Naive B cell (primary cell): ENCODE results near the gene MYOZ2. TPM values are rescaled to one million over a fixed set of nuclear protein-coding genes. Genes with fewer than 3 reads are reported as not detected.
A peak's percentile ranks its signal among the peaks of the same experiment; 100 is the strongest.

Experiments used
- ATAC-seq, 2 donors: fragments of 150-1000 bp; cut with Tn5 transposase; 2 replicates each; pipeline ENCODE4 v1.10.0; 2021; ENCODE audit warnings: low read depth in 2 of 2, mild to moderate bottlenecking in 2 of 2, moderate library complexity in 2 of 2
- DNase-seq: peaks from one replicate; pipeline ENCODE4 v3.0.0; 2022
- H3K27ac Mint-ChIP-seq, 6 donors: one replicate each; pipeline ENCODE4 v1.8.0; 2020 to 2022; ENCODE audit warnings: mild to moderate bottlenecking in 6 of 6, mixed read lengths in 6 of 6, moderate library complexity in 5 of 6, inconsistent platforms in 2 of 6
- H3K27me3 Mint-ChIP-seq, 3 donors: one replicate each; pipeline ENCODE4 v1.8.0; 2021 to 2022; ENCODE audit warnings: mixed read lengths in 3 of 3, mild to moderate bottlenecking in 1 of 3
- H3K36me3 Mint-ChIP-seq, 2 donors: one replicate each; pipeline ENCODE4 v1.8.0; 2020 to 2022; ENCODE audit warnings: mixed read lengths in 2 of 2, inconsistent platforms in 1 of 2, mild to moderate bottlenecking in 1 of 2
- H3K4me1 Mint-ChIP-seq, 3 donors: one replicate each; pipeline ENCODE4 v1.8.0; 2020 to 2022; ENCODE audit warnings: mixed read lengths in 3 of 3, inconsistent platforms in 1 of 3, mild to moderate bottlenecking in 1 of 3, moderate library complexity in 1 of 3
- H3K4me3 Mint-ChIP-seq, 8 donors: one replicate each; pipeline ENCODE4 v1.8.0; 2020 to 2022; ENCODE audit warnings: mild to moderate bottlenecking in 8 of 8, mixed read lengths in 8 of 8, moderate library complexity in 8 of 8, inconsistent platforms in 2 of 8
- H3K9me3 Mint-ChIP-seq, 7 donors: one replicate each; pipeline ENCODE4 v1.8.0; 2020 to 2022; ENCODE audit warnings: mixed read lengths in 7 of 7, mild to moderate bottlenecking in 5 of 7, inconsistent platforms in 2 of 7, moderate library complexity in 1 of 7
- polyA plus RNA-seq, 6 donors: library from polyadenylated mRNA; unstranded; fragments of 300-500 nt; fragmentation: Illumina TruSeq; gene quantifications; one replicate each; pipeline ENCODE4 v1.2.3, GENCODE V29; 2021; ENCODE audit warnings: low read depth in 6 of 6

MYOZ2 gene
- not detected for polyA plus RNA-seq

GRCh38 chr4:119135721-119136121 is at the start of gene MYOZ2:
Gene MYOZ2, plus strand, starts transcription at chr4:119135832. Its CDS starts 694 bp downstream, at chr4:119136526.
- peaks cover 14 to 24% (median 16%) of the 10 kb centered on the region in 3 donors for H3K4me1 Mint-ChIP-seq
- DNase-seq = no peak
- H3K4me3 Mint-ChIP-seq = peak within 1 kb of the TSS in 2 of 8 donors; percentile 21 to 37
- no peak within 1 kb of the TSS for H3K27ac Mint-ChIP-seq
- no peaks in the 10 kb centered on the region for H3K9me3 Mint-ChIP-seq
- H3K36me3 Mint-ChIP-seq = no peaks in the 10 kb centered on the region
- peaks cover 0 to 3% (median 0%) of the 10 kb centered on the region in 3 donors for H3K27me3 Mint-ChIP-seq
- ATAC-seq = no peak

GRCh38 chr4:119087121-119087520 is 48.5 kb upstream of the MYOZ2 start:
- Mint-ChIP-seq H3K4me1 (peaks cover 6 to 18% (median 8%) of the 10 kb centered on the region in 3 donors), H3K27ac (no peak overlapping the region), H3K27me3 (peaks cover 0 to 10% (median 10%) of the 10 kb centered on the region in 3 donors), H3K36me3 (no peaks in the 10 kb centered on the region), H3K4me3 (no peak overlapping the region), H3K9me3 (peaks cover 0 to 11% (median 0%) of the 10 kb centered on the region in 7 donors)
- ATAC-seq (no peak), DNase-seq (no peak)

- DNase-seq = no peak
- no peak overlapping the region for H3K4me3 Mint-ChIP-seq
- H3K9me3 Mint-ChIP-seq = peaks cover 0 to 11% (median 0%) of the 10 kb centered on the region in 7 donors
- H3K4me1 Mint-ChIP-seq = peaks cover 6 to 18% (median 8%) of the 10 kb centered on the region in 3 donors
- ATAC-seq = no peak
- H3K27ac Mint-ChIP-seq = no peak overlapping the region
- no peaks in the 10 kb centered on the region for H3K36me3 Mint-ChIP-seq
- H3K27me3 Mint-ChIP-seq = peaks cover 0 to 12% (median 10%) of the 10 kb centered on the region in 3 donors
These were observed 48.0 kb upstream of the MYOZ2 start for GRCh38 chr4:119087656-119088055.

GRCh38 chr4:119093042-119093827 is 42.4 kb upstream of the MYOZ2 start:
- H3K9me3 Mint-ChIP-seq = peaks cover 0 to 4% (median 0%) of the 10 kb centered on the region in 7 donors

GRCh38 chr4:119097282-119097900 is 38.2 kb upstream of the MYOZ2 start:
- no peak overlapping the region for H3K27ac Mint-ChIP-seq
- no peak for ATAC-seq
- no peak for DNase-seq
- H3K4me1 Mint-ChIP-seq = no peaks in the 10 kb centered on the region
- H3K27me3 Mint-ChIP-seq = peaks cover 4 to 25% (median 13%) of the 10 kb centered on the region in 3 donors
- H3K9me3 Mint-ChIP-seq = peaks cover 0 to 4% (median 0%) of the 10 kb centered on the region in 7 donors
- peaks cover 0 to 5% of the 10 kb centered on the region in 2 donors for H3K36me3 Mint-ChIP-seq
- no peak overlapping the region for H3K4me3 Mint-ChIP-seq

More at GRCh38 chr4:119093042-119093827, 42.4 kb upstream of the MYOZ2 start:
- peaks cover 4 to 24% (median 23%) of the 10 kb centered on the region in 3 donors for H3K27me3 Mint-ChIP-seq
- no peak for ATAC-seq
- H3K4me1 Mint-ChIP-seq = no peaks in the 10 kb centered on the region
- no peak overlapping the region for H3K27ac Mint-ChIP-seq
- H3K4me3 Mint-ChIP-seq = no peak overlapping the region
- no peak for DNase-seq
- H3K36me3 Mint-ChIP-seq = no peaks in the 10 kb centered on the region

- no peak overlapping the region for H3K27ac Mint-ChIP-seq
- H3K36me3 Mint-ChIP-seq = peaks cover 0 to 5% of the 10 kb centered on the region in 2 donors
- H3K4me3 Mint-ChIP-seq = no peak overlapping the region
- DNase-seq = no peak
- ATAC-seq = no peak
- H3K4me1 Mint-ChIP-seq = no peaks in the 10 kb centered on the region
- H3K9me3 Mint-ChIP-seq = peaks cover 0 to 4% (median 0%) of the 10 kb centered on the region in 7 donors
- H3K27me3 Mint-ChIP-seq = peaks cover under 1 to 25% (median 9%) of the 10 kb centered on the region in 3 donors
These were observed 37.3 kb upstream of the MYOZ2 start for GRCh38 chr4:119098306-119098705.

GRCh38 chr4:119099227-119099810 is 36.3 kb upstream of the MYOZ2 start:
- DNase-seq = no peak
- H3K4me3 Mint-ChIP-seq = no peak overlapping the region
- ATAC-seq = no peak
- H3K4me1 Mint-ChIP-seq = no peaks in the 10 kb centered on the region
- H3K9me3 Mint-ChIP-seq = peaks cover 0 to 4% (median 0%) of the 10 kb centered on the region in 7 donors
- peaks cover 0 to 5% of the 10 kb centered on the region in 2 donors for H3K36me3 Mint-ChIP-seq
- H3K27me3 Mint-ChIP-seq = peaks cover 0 to 25% (median 7%) of the 10 kb centered on the region in 3 donors
- H3K27ac Mint-ChIP-seq = no peak overlapping the region

GRCh38 chr4:119100655-119101054 is 35.0 kb upstream of the MYOZ2 start:
- no peak for DNase-seq
- peaks cover 0 to 5% of the 10 kb centered on the region in 2 donors for H3K36me3 Mint-ChIP-seq
- peak overlapping the region in 1 of 6 donors; percentile 32 for H3K27ac Mint-ChIP-seq
- H3K4me3 Mint-ChIP-seq = no peak overlapping the region
- H3K27me3 Mint-ChIP-seq = peaks cover 0 to 16% (median 0%) of the 10 kb centered on the region in 3 donors
- no peaks in the 10 kb centered on the region for H3K4me1 Mint-ChIP-seq
- no peaks in the 10 kb centered on the region for H3K9me3 Mint-ChIP-seq
- no peak for ATAC-seq

- ATAC-seq (no peak), DNase-seq (no peak)
- H3K4me1 Mint-ChIP-seq = no peaks in the 10 kb centered on the region
- peaks cover 0 to 12% (median 4%) of the 10 kb centered on the region in 3 donors for H3K27me3 Mint-ChIP-seq
- H3K27ac Mint-ChIP-seq = no peak overlapping the region
- no peak overlapping the region for H3K4me3 Mint-ChIP-seq
- no peaks in the 10 kb centered on the region for H3K9me3 Mint-ChIP-seq
- H3K36me3 Mint-ChIP-seq = peaks cover 0 to 5% of the 10 kb centered on the region in 2 donors
These were observed 32.4 kb upstream of the MYOZ2 start for GRCh38 chr4:119103263-119103662.

- Mint-ChIP-seq H3K36me3 (peaks cover 0 to 5% of the 10 kb centered on the region in 2 donors), H3K4me3 (no peak overlapping the region), H3K27me3 (peaks cover 0 to 12% (median 4%) of the 10 kb centered on the region in 3 donors), H3K4me1 (no peaks in the 10 kb centered on the region), H3K9me3 (no peaks in the 10 kb centered on the region), H3K27ac (no peak overlapping the region)
- DNase-seq (no peak), ATAC-seq (no peak)
These were observed 30.9 kb upstream of the MYOZ2 start for GRCh38 chr4:119104644-119105273.

GRCh38 chr4:119105605-119106004 is 30.0 kb upstream of the MYOZ2 start:
- Mint-ChIP-seq H3K9me3 (peaks cover 0 to 2% (median 0%) of the 10 kb centered on the region in 7 donors), H3K27ac (no peak overlapping the region), H3K36me3 (peaks cover 0 to 4% of the 10 kb centered on the region in 2 donors), H3K27me3 (peaks cover 0 to 10% (median 4%) of the 10 kb centered on the region in 3 donors), H3K4me3 (no peak overlapping the region), H3K4me1 (no peaks in the 10 kb centered on the region)
- ATAC-seq = no peak
- no peak for DNase-seq

GRCh38 chr4:119106036-119107000 is 29.3 kb upstream of the MYOZ2 start:
- no peak for ATAC-seq
- Mint-ChIP-seq H3K4me1 (no peaks in the 10 kb centered on the region), H3K27me3 (peaks cover 0 to 4% (median 3%) of the 10 kb centered on the region in 3 donors), H3K27ac (no peak overlapping the region), H3K36me3 (no peaks in the 10 kb centered on the region), H3K4me3 (no peak overlapping the region), H3K9me3 (peaks cover 0 to 2% (median 0%) of the 10 kb centered on the region in 7 donors)
- no peak for DNase-seq
